B cell (primary cell): ENCODE results near the gene HBB.

Experiments used
- EZH2 ChIP-seq: IDR thresholded peaks from 2 replicates; pipeline ENCODE4 v1.6.1; 2012; ENCODE audit warnings: borderline replicate concordance, low read depth, mild to moderate bottlenecking, moderate library complexity, low read length; ENCODE audit not compliant: insufficient read depth, poor library complexity, severe bottlenecking
- TF ChIP-seq, protein P1 (sequence below): fragments of 200-600 bp; IDR thresholded peaks from one replicate; pipeline ENCODE4 v1.8.0; 2022; ENCODE audit warnings: antibody characterized with exemption, mild to moderate bottlenecking

DNA sequence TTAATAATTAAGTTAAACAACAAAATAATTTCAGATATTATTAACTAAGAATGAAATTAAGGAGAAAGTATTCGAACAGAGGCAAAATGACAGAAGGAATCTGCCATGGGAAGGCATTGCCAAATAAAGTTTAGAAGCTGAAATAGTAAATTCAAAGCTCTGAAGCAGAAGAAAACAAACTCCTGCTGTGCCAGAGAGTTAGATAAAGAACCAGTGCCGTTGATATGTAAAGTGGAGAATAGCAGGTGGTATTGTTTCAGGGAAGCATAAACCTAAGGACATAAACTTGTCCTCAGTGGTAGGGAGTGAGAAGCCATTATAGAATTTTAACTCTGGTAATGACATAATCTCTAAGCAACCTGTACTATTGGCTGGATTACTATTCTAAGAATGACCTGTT is 30.4 kb upstream of the HBB start:
- no peak for TF ChIP-seq EZH2
- TF ChIP-seq, protein P1, sequence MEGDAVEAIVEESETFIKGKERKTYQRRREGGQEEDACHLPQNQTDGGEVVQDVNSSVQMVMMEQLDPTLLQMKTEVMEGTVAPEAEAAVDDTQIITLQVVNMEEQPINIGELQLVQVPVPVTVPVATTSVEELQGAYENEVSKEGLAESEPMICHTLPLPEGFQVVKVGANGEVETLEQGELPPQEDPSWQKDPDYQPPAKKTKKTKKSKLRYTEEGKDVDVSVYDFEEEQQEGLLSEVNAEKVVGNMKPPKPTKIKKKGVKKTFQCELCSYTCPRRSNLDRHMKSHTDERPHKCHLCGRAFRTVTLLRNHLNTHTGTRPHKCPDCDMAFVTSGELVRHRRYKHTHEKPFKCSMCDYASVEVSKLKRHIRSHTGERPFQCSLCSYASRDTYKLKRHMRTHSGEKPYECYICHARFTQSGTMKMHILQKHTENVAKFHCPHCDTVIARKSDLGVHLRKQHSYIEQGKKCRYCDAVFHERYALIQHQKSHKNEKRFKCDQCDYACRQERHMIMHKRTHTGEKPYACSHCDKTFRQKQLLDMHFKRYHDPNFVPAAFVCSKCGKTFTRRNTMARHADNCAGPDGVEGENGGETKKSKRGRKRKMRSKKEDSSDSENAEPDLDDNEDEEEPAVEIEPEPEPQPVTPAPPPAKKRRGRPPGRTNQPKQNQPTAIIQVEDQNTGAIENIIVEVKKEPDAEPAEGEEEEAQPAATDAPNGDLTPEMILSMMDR, result no peak
